GM20000 (cell line): ENCODE data around the gene PTPRN2.

Source experiments
- DNase-seq: peaks from one replicate; pipeline ENCODE4 v3.0.0; 2012; ENCODE audit warnings: low spot score
- TF ChIP-seq, protein P1 (sequence below): IDR thresholded peaks from 2 replicates; pipeline ENCODE4 v1.5.1; 2012; ENCODE audit warnings: mild to moderate bottlenecking, control low read depth; ENCODE audit errors: extremely low read depth, missing control alignments

Gene PTPRN2

DNA sequence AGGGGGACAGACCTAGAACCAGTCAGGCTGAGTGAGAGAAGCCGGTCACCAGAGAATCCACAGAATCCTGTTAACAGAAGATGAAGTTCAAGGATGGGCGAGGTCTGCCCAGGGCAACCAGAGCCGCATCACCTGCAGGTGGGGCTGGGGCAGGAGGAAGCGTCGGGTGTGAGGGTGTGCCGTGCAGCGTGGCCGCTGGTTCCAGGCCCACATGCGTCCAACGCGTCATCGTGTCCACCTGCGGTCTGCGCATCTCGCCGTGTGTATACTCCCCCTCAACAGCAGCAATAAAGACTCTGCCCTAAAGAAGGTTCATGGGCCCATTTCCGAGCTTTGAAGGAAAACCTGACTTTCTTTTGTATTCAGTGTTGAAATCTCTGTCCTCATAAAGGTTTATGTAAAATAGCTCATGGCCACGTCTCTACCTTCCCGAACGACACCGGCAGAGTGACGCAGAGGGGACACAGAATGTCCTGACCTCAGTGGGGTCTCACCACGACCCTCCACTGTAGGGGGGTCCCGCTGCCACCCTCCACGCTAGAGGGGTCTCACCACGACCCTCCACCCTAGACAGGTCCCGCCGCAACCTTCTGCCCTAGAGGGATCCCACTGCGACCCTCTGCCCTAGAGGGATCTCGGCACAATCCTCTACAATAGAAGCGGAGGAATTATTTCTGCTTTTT is 446.9 kb downstream of the PTPRN2 start:
- TF ChIP-seq, protein P1, sequence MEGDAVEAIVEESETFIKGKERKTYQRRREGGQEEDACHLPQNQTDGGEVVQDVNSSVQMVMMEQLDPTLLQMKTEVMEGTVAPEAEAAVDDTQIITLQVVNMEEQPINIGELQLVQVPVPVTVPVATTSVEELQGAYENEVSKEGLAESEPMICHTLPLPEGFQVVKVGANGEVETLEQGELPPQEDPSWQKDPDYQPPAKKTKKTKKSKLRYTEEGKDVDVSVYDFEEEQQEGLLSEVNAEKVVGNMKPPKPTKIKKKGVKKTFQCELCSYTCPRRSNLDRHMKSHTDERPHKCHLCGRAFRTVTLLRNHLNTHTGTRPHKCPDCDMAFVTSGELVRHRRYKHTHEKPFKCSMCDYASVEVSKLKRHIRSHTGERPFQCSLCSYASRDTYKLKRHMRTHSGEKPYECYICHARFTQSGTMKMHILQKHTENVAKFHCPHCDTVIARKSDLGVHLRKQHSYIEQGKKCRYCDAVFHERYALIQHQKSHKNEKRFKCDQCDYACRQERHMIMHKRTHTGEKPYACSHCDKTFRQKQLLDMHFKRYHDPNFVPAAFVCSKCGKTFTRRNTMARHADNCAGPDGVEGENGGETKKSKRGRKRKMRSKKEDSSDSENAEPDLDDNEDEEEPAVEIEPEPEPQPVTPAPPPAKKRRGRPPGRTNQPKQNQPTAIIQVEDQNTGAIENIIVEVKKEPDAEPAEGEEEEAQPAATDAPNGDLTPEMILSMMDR, result no peak
- no peak for DNase-seq

DNA sequence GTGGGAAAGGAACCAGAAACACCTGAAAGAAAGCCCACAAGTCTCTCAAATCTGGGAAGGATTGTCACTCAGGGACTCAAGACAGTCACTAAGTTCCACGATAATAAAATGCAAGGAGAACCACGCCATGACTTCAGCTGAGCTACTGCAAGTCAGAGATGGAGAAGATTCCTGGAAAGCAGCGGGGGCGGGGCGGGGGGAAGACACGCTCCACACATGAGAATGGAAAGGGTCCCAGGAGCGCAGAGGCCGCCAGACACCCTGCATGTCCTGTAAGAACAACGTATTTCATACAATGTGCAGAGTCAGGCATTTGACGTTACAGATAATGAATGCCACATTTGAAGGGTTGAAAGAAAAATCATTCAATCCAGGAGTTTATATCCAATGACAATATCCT is 448.1 kb downstream of the PTPRN2 start:
- no peak for DNase-seq
- TF ChIP-seq, protein P1, result no peak

DNA sequence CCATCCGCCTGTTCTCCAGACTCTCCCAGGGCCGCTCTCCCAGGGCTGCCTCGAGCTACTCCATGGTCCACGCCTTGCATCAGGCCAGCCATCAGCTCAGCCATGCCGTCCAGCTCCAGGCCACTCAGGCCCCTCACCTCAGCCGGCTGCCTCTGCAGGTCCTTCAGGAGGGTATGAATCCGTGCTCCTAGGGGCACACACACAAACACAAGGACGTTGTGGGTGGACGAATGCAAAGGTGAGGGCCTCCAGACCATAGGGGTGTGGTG is 449.4 kb downstream of the PTPRN2 start:
- no peak for DNase-seq
- TF ChIP-seq, protein P1, result no peak

DNA sequence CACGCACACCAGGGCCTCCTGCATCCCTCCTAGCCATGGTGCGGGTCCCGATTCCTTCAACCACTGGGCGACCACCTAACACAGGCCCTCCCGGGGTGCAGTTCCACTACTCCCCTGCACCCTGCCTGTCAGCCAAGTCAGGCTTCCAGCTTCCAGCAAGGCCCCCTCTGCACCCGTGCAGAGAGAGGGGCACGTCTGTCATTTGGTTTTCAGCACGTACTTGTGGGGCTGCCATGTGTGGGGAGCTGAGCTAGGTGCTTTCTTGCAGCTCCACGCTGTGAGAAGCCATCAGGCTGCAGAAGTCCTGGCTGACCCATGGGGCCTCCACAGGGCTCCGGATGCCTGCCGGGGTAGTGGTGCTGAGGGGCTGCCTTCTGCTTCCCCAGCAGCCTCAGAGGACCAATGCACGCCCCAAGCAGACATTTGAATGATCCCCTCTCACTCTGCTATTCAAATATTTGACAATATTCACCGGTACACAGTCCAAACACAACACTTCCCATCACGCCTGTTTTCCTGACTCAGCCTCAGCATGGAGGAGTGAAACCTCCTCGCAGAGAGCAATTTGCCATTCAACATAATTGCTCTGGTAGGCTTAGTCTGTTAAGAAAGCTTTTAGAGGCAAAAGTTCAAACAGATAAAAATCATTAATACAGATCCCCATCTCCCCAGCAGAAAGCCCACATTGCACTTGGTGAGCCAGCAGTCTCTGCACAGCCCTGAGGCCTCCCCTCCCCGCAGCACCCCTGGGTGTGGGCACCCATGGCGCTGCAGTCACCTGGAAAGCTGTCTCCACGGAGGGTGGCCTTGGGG is 449.9 kb downstream of the PTPRN2 start:
- no peak for DNase-seq
- TF ChIP-seq, protein P1, result no peak

DNA sequence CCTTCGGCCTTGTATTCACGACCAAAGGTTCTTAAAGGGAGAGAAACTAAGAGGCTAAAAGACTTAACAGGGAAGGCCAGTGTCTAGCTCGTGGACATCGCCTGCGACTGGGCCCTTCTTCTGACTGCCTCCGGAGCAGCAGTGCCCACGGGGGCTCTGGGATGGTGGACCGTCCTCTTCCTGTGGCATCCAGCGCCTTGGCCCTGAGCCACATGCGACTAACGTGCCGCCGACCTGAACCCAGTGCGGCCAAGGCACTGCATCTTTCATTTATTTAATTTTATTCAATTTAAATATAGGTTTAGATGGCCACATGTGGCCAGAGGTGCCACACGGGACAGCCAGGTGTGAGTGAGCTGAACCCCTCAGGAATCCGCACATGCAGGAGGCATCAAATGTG is 451.7 kb downstream of the PTPRN2 start:
- TF ChIP-seq, protein P1, result no peak
- DNase-seq, result no peak

DNA sequence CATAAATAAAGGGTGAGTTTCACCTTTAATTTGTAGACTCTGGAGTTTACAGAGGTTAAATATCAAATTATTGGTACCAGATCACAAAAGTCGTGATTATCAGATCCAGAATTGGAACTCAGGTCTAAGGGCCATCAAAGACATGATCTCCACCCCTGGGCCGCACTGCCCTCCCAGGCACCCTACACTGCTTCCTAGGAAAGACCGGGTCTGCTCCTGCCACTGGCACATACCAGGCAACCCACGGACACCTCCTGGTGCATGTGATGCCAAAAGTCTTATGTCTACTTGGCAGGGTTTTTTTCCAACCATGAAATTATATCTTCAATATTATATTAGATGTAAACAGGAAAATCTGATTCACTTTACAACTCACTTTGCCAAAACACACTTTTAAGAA is 452.8 kb downstream of the PTPRN2 start:
- DNase-seq, result no peak

DNA sequence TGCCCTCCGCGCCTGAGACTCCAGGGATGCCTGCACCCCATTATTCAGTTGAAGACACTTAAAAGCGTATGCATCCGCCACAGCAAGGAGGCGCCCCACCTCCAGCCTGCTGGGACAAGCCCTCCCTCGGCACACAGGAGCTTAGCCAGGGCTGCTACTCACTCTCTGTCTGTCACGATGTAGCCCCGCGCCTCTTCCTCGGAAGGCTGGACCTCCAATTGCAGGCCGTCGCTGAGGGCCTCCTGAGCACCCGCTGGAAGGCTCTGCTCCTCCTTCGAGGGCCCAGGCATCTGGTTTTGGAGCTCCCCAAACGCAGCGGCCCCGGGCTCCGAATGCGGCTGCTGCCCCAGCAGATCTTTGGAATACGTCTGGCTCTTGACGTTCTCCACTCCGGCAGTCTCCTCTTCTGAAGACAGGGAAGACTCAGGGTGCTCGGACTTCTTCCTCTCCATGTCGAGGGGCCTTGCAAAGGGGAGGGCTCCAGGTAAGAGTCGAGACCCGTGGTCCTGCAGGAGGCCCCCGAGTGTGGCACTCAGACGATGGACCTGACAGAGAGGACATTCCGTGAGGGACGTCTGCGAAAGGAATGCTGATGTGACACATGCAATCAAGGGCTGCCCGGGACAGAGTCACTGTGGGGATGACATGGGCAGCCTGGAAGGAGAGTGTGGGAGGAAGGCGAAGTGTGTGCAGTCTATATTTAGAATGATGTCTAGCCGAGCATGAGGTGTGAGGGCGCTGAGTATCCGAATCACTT is 453.9 kb downstream of the PTPRN2 start:
- TF ChIP-seq, protein P1, result no peak
- DNase-seq, result no peak

More for the DNA sequence above, 452.8 kb downstream of the PTPRN2 start:
- TF ChIP-seq, protein P1, result no peak
